SW 1271 (cell line): ENCODE measurements around the gene RPAP2.
"Not testable (repeated sequence)": the region's sequence is repeated elsewhere in the genome, so short reads cannot be mapped to it uniquely, and the experiment has no call there.

Experiments used
- DNase-seq, 2 experiments: peaks; one replicate each; lab custom pipeline; 2025; lab: John Stamatoyannopoulos, UW

The RPAP2 gene

GRCh38 chr1:92298573-92299476 lies at the start of gene RPAP2, which contains the start of gene GLMN:
Gene RPAP2 (plus strand): TSS chr1:92299059. CDS start chr1:92299074, 15 bp downstream.
Gene GLMN (minus strand): TSS chr1:92298987. CDS start chr1:92297999, 988 bp downstream.
- DNase-seq = peak; percentile 56 to 81

DNA sequence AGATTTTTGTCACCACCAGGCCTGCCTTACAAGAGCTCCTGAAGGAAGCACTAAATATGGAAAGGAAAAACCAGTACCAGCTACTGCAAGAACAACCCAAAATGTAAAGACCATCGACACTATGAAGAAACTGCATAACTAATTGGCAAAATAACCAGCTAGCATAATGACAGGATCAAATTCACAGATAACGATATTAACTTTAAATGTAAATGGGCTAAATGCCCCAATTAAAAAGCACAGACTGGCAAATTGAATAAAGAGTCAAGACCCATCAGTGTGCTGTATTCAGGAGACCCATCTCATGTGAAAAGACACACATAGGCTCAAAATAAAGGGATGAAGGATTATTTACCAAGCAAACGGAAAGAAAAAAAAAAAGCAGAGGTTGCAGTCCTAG lies 44.1 kb upstream of the RPAP2 start:
- DNase-seq = not testable (repeated sequence)

DNA sequence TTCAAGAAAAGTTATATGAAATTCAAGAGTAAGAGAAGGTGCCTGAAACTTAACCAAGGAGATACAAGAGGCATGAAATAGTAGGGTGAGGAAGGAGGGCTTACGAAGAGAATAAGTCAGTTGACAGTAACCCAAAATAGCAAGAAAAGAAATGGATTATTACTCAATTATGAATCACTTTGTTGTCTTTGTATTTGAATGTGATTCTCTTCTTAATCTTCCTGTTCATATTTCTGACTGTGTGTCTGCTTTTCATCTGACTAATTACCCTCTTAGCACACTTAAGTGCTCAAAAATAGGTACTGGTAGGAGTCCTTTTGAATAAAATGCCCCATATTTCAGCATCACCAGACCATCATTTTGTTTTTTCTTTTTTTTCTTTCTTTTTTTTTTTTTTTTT lies 39.5 kb upstream of the RPAP2 start:
- no peak for DNase-seq

DNA sequence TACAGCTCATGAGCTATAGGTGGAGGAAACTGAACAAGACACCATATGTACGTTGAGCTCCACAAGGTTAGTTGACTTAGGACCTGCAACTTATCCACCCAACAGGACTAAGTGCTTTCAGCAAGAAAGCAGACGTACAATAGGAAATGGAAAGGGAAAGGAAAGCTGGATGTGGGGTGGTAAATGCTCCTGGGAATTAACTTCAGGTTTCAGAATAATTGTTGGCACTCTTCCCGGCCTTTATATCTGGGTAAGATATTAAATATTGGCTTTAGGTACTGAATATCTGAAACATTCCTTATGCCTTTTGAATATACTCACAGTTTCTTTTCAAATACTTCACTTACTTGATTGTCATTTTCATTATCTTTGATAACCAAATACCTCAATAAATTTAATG lies 36.3 kb upstream of the RPAP2 start:
- no peak for DNase-seq

- no peak for DNase-seq
Observed at GRCh38 chr1:92273039-92273438, 25.8 kb upstream of the RPAP2 start.

DNA sequence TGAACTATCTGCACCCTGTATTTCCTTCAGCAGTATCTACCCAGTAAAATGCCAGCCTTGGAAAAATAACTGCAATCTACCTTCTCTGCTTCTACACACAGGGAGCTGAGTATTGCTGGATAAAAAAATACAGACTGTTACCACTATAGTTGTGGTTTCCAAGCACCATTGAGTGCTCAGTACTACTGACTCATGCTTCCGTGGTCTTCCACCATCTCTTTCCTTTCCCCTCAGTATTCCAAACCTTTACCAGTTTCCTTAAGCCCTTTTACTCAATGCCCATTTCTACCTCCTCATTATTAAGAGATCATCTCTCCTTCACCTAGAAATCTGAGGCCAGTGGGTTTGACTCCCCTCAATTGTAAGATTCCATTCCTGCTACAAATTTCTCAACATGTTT lies 23.9 kb upstream of the RPAP2 start:
- no peak for DNase-seq

DNA sequence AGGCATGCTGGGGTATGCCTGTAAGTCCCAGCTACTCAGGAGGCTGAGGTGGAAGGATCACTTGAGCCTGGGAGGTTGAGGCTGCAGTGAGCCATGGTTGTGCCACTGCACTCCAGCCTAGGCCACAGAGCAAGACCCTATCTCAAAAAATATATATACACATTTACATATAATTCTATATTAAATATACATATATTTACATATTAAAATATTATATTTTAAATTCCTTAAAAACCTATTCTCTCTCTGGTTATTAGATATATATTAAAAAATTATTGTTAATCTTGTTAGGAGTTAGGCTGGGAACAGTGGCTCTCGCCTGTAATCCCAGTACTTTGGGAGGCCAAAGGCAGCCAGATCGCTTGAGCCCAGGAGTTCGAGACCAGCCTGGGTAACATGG lies 22.8 kb upstream of the RPAP2 start:
- DNase-seq = no peak

- no peak for DNase-seq
Observed at GRCh38 chr1:92277105-92277723, 21.6 kb upstream of the RPAP2 start.

GRCh38 chr1:92279781-92280180 lies 19.1 kb upstream of the RPAP2 start:
- not testable (repeated sequence) for DNase-seq

- not testable (repeated sequence) for DNase-seq
Observed at GRCh38 chr1:92281411-92281810, 17.4 kb upstream of the RPAP2 start.

DNA sequence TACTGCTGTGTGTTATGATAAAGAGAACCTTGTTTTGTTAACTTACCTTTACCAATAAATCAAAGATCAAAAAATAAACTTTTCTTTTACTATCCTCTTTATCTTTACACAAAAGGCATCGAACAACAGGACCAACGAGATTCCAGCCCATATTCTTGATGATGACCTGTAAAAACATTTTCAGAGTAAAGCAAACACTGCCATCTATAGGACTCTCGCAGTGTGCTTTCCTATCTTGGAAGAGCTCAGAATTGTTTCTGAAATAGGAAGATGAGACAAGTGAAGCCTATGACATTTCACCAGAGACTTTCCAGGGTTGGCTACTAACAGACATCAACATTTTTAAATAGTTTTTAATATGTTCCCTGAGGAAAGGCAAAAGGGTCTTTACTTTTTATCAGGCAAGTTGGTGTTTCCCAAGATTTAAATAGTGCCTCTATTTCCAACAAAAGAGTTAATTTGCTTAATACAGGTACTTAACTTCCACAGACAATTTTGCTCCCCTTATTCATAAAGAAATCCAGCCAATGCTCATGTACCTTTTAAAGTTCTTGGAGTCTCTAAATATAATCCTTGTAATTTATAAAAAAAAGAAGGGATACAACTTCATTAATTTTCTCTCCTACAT lies 7.4 kb upstream of the RPAP2 start:
- peak in 1 of 2 experiments; percentile 54 for DNase-seq

DNA sequence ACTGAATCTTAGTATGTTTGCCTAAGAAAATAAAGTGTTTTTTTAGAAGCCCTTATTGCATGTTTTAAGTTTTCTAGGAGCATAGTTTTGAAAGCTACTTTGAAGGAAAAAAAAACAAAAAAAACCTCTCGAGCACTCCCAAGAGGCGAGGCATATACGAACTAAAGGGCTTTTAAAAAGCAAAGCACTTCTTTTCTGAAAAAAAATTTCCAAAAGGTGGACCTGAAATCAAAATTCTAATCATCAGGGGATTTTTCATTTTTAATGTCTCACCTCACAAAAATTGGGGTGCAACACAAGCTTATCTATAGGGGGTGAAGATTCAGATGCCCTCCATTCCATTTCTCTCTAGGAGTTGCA lies 666 bp upstream of the RPAP2 start:
- DNase-seq = no peak

- no peak for DNase-seq
Observed at GRCh38 chr1:92299477-92300150, 755 bp downstream of the RPAP2 start.

GRCh38 chr1:92301021-92301420 lies 2.2 kb downstream of the RPAP2 start:
- DNase-seq = no peak

GRCh38 chr1:92306020-92306419 lies 7.2 kb downstream of the RPAP2 start:
- DNase-seq = no peak

DNA sequence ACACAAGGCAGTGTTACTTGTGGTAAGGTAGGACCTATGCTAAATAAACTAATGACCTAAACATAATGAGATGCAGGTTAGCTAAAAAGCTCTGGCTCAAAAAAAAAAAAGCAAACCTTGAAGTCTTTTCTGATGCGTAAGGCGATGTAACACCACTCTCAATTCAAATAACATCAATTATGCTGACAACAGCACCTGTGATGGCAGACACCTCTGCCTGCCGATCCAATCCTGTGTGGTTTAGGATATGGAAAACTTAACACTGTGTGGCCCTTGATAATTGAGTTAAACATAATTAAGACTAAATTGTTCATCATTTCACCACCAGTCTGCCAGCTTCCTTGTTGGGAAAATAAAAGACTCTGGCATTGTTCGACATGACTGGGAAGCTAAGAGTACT lies 9.1 kb downstream of the RPAP2 start:
- DNase-seq = no peak

GRCh38 chr1:92310185-92310597 lies 11.3 kb downstream of the RPAP2 start:
- DNase-seq = peak in 1 of 2 experiments; percentile 30

- no peak for DNase-seq
Observed at GRCh38 chr1:92314024-92314423, 15.2 kb downstream of the RPAP2 start.

GRCh38 chr1:92315766-92316599 lies 17.1 kb downstream of the RPAP2 start:
- no peak for DNase-seq

DNA sequence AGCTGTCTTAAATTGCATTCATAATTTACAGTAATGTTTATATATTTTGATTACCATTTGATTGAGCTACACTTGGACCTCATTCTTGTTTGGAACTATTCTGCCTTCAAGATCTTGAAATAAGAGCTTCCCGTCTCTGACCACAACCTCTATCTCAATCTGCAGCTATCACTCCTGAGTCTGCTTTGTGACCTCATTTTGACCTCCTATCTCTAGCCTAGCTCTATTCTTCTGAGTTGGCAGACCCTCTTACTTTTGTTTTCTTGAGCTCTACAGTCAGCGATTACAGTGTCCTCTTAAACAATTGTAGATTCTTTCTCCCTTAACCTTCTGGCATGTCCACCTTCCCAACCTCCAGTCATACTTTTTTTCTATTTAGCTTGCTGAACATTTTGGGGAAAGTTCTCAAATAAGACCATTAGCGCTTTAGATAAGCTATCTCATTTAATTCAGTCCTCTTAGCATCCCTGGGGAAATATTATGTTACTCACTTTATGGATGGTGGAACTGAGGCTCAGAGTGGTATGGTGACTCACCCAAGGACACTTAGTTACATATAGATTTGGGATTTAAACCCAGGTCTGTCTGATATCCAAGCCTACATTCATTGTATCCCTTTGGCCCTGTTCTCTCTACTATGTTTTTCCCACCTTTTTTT lies 19.1 kb downstream of the RPAP2 start:
- DNase-seq = no peak
